HepG2 (cell line): ENCODE results near the gene CDR2L. TPM values are rescaled to one million over a fixed set of nuclear protein-coding genes. Genes with fewer than 3 reads are reported as not detected.

Experiments
- ARNT2 ChIP-seq: sonication (generic); formaldehyde crosslinking; IDR thresholded peaks from 2 replicates; pipeline ENCODE4 v1.8.0; 2022; ENCODE audit warnings: mild to moderate bottlenecking, low read depth, missing genetic modification reagents, moderate library complexity
- BRCA1 ChIP-seq: sonication (generic); formaldehyde crosslinking; IDR thresholded peaks from 2 replicates; pipeline ENCODE4 v1.4.0; 2020; ENCODE audit warnings: missing genetic modification reagents
- CHD4 ChIP-seq: fragments of 200-600 bp; sonication (generic); IDR thresholded peaks from 2 replicates; pipeline ENCODE4 v1.7.0; 2017; ENCODE audit warnings: mild to moderate bottlenecking, low read length, borderline replicate concordance
- EHMT2 ChIP-seq: fragments of 200-600 bp; sonication (generic); IDR thresholded peaks from 2 replicates; pipeline ENCODE4 v1.7.0; 2017; ENCODE audit warnings: antibody characterized with exemption, low read depth, low read length, borderline replicate concordance
- IRX3 ChIP-seq: sonication (generic); formaldehyde crosslinking; IDR thresholded peaks from 2 replicates; pipeline ENCODE4 v1.8.1; 2023; ENCODE audit warnings: mild to moderate bottlenecking, low read depth, missing genetic modification reagents, borderline replicate concordance
- KDM2A ChIP-seq: sonication (generic); formaldehyde crosslinking; IDR thresholded peaks from 2 replicates; pipeline ENCODE4 v1.4.0; 2020; ENCODE audit warnings: low read depth, missing genetic modification reagents, borderline replicate concordance
- KLF6 ChIP-seq: IDR thresholded peaks from 2 replicates; pipeline ENCODE4 v1.8.0; 2016; ENCODE audit warnings: missing biosample characterization, missing genetic modification reagents
- MBD4 ChIP-seq: IDR thresholded peaks from 2 replicates; pipeline ENCODE4 v1.6.1; 2012; ENCODE audit warnings: low read length, inconsistent platforms, borderline replicate concordance
- POLR2AphosphoS5 ChIP-seq: IDR thresholded peaks from 2 replicates; pipeline ENCODE4 v1.6.1; 2012; ENCODE audit warnings: low read depth, low read length
- SAP130 ChIP-seq: IDR thresholded peaks from 2 replicates; pipeline ENCODE4 v1.6.1; 2016; ENCODE audit warnings: low read depth
- TEAD3 ChIP-seq: optimal IDR thresholded peaks from 2 replicates; pipeline ENCODE3; 2016; ENCODE audit warnings: borderline replicate concordance
- ZFP36 ChIP-seq: fragments of 150-350 bp; IDR thresholded peaks from 2 replicates; pipeline ENCODE4 v1.6.1; 2018; ENCODE audit warnings: borderline replicate concordance, low read length, low read depth; ENCODE audit not compliant: partially characterized antibody
- ZMYM4 ChIP-seq: sonication (generic); formaldehyde crosslinking; IDR thresholded peaks from 2 replicates; pipeline ENCODE4 v1.8.1; 2023; ENCODE audit warnings: mild to moderate bottlenecking, missing genetic modification reagents
- ZNF430 ChIP-seq: sonication (generic); formaldehyde crosslinking; IDR thresholded peaks from 2 replicates; pipeline ENCODE4 v1.9.0; 2021; ENCODE audit warnings: mild to moderate bottlenecking, missing genetic modification reagents
- ZNF570 ChIP-seq: sonication (generic); formaldehyde crosslinking; IDR thresholded peaks from 2 replicates; pipeline ENCODE4 v1.4.0; 2020; ENCODE audit warnings: mild to moderate bottlenecking, missing genetic modification reagents, borderline replicate concordance
- ZNF766 ChIP-seq: sonication (generic); formaldehyde crosslinking; IDR thresholded peaks from 2 replicates; pipeline ENCODE4 v1.5.0; 2020; ENCODE audit warnings: missing genetic modification reagents, borderline replicate concordance
- ZNF816 ChIP-seq: sonication (generic); formaldehyde crosslinking; IDR thresholded peaks from 2 replicates; pipeline ENCODE4 v1.8.0; 2022; ENCODE audit warnings: missing genetic modification reagents, mild to moderate bottlenecking, borderline replicate concordance
- polyA plus RNA-seq, 8 experiments: library from polyadenylated mRNA; depleted of rRNA in 3 of 8; stranded (reverse) in 7 of 8; unstranded in 1 of 8; fragments of >200 nt; fragmentation: Illumina TruSeq in 4 of 8; extraction: Trizol in 4 of 8; gene quantifications; 2 replicates each; pipeline versions ENCODE4 v1.2.1 to v1.2.3, GENCODE V29; 2011 to 2016; ENCODE audit warnings: low read depth in 4 of 8, missing spikeins in 1 of 8, mixed read lengths in 1 of 8; ENCODE audit not compliant: insufficient read depth in 1 of 8
- total RNA-seq, 5 experiments: library from RNA; depleted of rRNA; stranded (reverse); fragments of >200 nt; fragmentation: Illumina TruSeq; extraction: Trizol; gene quantifications; 2 replicates each; pipeline ENCODE4 v1.2.3, GENCODE V29; 2016; ENCODE audit warnings: low read depth in 1 of 5
- TF ChIP-seq, protein P1 (sequence below): IDR thresholded peaks from 2 replicates; pipeline ENCODE4 v1.6.1; 2016; ENCODE audit warnings: low read depth
- TF ChIP-seq, protein P2 (sequence below): sonication (generic); formaldehyde crosslinking; IDR thresholded peaks from 2 replicates; pipeline ENCODE4 v1.4.0; 2020; ENCODE audit warnings: missing genetic modification reagents
- TF ChIP-seq, protein P3 (sequence below), 2 experiments: sonication (generic) in 1 of 2; formaldehyde crosslinking in 1 of 2; IDR thresholded peaks; 2 replicates each; pipeline versions ENCODE4 v1.4.0 to v1.6.1; 2018 to 2020; ENCODE audit warnings: missing genetic modification reagents in 2 of 2, borderline replicate concordance in 1 of 2, low read depth in 1 of 2, mild to moderate bottlenecking in 1 of 2, missing biosample characterization in 1 of 2
- TF ChIP-seq, protein P4 (sequence below), 2 experiments: IDR thresholded peaks; 2 replicates each; pipeline ENCODE4 v1.6.1; 2011 to 2012; ENCODE audit warnings: low read length in 2 of 2, borderline replicate concordance in 1 of 2, low read depth in 1 of 2, mild to moderate bottlenecking in 1 of 2, moderate library complexity in 1 of 2

CDR2L gene
- total and polyA plus RNA-seq, 2 of the 13 experiments (the other 11 are each of a cell fraction or from before 2014, with no cell fraction given), result 1.9 to 2.1 TPM

DNA sequence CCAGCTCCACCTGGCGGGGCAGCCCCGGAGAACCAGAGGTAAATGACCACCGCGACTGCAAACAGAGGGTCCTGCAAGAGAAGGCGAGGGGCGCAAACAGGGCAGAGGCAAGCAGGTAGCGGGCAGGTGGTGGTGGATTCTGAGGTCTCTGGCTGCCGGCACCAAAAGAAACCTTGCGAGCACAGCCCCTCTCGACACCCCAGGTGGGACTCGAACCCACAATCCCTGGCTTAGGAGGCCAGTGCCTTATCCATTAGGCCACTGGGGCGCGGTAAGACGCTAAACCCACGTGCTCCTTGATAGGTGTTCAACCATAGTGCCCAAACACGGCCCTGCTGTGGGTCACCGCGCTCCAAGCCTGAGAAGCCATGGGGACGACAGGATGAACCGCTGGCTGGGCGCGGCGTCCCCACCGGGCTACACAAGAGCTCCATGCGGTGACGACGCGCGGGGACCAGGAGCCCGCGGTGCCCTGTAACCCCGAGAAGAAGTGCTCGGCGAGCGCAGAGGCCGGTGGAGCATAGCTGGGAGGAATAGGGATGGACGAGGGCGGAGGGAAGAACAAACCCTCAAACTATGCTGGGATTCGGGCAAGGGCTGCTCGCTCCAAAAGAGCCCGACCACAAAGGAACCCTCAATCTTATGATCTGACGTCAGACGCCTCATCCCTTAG is 46.9 kb downstream of the CDR2L start (continued):
- TF ChIP-seq KLF6 (CRISPR knock-in tag) (peak; percentile 3; the same call in 1 of the 2 replicates), MBD4 (no peak), BRCA1 (CRISPR knock-in tag) (peak; percentile 92), ZNF430 (CRISPR knock-in tag) (peak; percentile 56; the same call in 1 of the 2 replicates), POLR2AphosphoS5 (no peak), EHMT2 (peak; percentile 15; the same call in 1 of the 2 replicates), KDM2A (CRISPR knock-in tag) (peak; percentile 91), ZMYM4 (CRISPR knock-in tag) (no peak; the same call in none of the 2 replicates), ZNF570 (CRISPR knock-in tag) (no peak), ZNF816 (CRISPR knock-in tag) (peak; percentile 79), ZFP36 (no peak), ZNF766 (CRISPR knock-in tag) (peak; percentile 82), TEAD3 (CRISPR knock-in tag) (peak; percentile 67), CHD4 (peak; percentile 83), ARNT2 (CRISPR knock-in tag) (peak; percentile 60; the same call in 1 of the 2 replicates), SAP130 (CRISPR knock-in tag) (peak; percentile 87), IRX3 (CRISPR knock-in tag) (peak; percentile 58)
- TF ChIP-seq, protein P1, sequence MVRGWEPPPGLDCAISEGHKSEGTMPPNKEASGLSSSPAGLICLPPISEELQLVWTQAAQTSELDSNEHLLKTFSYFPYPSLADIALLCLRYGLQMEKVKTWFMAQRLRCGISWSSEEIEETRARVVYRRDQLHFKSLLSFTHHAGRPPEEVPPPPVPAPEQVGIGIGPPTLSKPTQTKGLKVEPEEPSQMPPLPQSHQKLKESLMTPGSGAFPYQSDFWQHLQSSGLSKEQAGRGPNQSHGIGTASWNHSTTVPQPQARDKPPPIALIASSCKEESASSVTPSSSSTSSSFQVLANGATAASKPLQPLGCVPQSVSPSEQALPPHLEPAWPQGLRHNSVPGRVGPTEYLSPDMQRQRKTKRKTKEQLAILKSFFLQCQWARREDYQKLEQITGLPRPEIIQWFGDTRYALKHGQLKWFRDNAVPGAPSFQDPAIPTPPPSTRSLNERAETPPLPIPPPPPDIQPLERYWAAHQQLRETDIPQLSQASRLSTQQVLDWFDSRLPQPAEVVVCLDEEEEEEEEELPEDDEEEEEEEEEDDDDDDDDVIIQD (CRISPR knock-in tag), result no peak; the same call in 1 of the 2 replicates
- TF ChIP-seq, protein P2, sequence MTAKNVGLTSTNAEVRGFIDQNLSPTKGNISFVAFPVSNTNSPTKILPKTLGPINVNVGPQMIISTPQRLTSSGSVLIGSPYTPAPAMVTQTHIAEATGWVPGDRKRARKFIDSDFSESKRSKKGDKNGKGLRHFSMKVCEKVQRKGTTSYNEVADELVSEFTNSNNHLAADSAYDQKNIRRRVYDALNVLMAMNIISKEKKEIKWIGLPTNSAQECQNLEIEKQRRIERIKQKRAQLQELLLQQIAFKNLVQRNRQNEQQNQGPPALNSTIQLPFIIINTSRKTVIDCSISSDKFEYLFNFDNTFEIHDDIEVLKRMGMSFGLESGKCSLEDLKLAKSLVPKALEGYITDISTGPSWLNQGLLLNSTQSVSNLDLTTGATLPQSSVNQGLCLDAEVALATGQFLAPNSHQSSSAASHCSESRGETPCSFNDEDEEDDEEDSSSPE (CRISPR knock-in tag), result peak; percentile 89
- TF ChIP-seq, protein P3, sequence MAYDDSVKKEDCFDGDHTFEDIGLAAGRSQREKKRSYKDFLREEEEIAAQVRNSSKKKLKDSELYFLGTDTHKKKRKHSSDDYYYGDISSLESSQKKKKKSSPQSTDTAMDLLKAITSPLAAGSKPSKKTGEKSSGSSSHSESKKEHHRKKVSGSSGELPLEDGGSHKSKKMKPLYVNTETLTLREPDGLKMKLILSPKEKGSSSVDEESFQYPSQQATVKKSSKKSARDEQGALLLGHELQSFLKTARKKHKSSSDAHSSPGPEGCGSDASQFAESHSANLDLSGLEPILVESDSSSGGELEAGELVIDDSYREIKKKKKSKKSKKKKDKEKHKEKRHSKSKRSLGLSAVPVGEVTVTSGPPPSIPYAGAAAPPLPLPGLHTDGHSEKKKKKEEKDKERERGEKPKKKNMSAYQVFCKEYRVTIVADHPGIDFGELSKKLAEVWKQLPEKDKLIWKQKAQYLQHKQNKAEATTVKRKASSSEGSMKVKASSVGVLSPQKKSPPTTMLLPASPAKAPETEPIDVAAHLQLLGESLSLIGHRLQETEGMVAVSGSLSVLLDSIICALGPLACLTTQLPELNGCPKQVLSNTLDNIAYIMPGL (CRISPR knock-in tag; IDR thresholded peaks at IDR 0.05; ENCODE audit: borderline replicate concordance in 1 of 2, low read depth in 1 of 2), result peak; percentile 99 to 100
- TF ChIP-seq, protein P4, sequence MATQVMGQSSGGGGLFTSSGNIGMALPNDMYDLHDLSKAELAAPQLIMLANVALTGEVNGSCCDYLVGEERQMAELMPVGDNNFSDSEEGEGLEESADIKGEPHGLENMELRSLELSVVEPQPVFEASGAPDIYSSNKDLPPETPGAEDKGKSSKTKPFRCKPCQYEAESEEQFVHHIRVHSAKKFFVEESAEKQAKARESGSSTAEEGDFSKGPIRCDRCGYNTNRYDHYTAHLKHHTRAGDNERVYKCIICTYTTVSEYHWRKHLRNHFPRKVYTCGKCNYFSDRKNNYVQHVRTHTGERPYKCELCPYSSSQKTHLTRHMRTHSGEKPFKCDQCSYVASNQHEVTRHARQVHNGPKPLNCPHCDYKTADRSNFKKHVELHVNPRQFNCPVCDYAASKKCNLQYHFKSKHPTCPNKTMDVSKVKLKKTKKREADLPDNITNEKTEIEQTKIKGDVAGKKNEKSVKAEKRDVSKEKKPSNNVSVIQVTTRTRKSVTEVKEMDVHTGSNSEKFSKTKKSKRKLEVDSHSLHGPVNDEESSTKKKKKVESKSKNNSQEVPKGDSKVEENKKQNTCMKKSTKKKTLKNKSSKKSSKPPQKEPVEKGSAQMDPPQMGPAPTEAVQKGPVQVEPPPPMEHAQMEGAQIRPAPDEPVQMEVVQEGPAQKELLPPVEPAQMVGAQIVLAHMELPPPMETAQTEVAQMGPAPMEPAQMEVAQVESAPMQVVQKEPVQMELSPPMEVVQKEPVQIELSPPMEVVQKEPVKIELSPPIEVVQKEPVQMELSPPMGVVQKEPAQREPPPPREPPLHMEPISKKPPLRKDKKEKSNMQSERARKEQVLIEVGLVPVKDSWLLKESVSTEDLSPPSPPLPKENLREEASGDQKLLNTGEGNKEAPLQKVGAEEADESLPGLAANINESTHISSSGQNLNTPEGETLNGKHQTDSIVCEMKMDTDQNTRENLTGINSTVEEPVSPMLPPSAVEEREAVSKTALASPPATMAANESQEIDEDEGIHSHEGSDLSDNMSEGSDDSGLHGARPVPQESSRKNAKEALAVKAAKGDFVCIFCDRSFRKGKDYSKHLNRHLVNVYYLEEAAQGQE (IDR thresholded peaks at IDR 0.05; ENCODE audit: borderline replicate concordance in 1 of 2, low read depth in 1 of 2, low read length in 2 of 2), result no peak
